ENCODE measurements around the gene PAMR1.

Gene PAMR1

GRCh38 chr11:35393098-35393497 lies 132.3 kb downstream of the PAMR1 start:
- Histone ChIP-seq H3K9me3 (replicated peaks in 1 of 11) (peaks cover 0 to 7% (median 5%) of the 10 kb centered on the region in 11 experiments; a peak in 6 of 22 replicates), H4K20me1 (no peaks in the 10 kb centered on the region), H3K27ac (no peak overlapping the region), H3K4me2 (peak overlapping the region in 8 of 11 experiments; percentile 22 to 63 (median 50); a peak in 15 of 22 replicates), H3K36me3 (no peaks in the 10 kb centered on the region), H3K27me3 (no peaks in the 10 kb centered on the region; a peak in 1 of 22 replicates), H3K4me1 (peaks cover 18 to 35% (median 27%) of the 10 kb centered on the region in 10 experiments), H3K4me3 (no peak overlapping the region), H3K9ac (peak overlapping the region in 2 of 11 experiments; percentile 3 to 12; a peak in 1 of 22 replicates)
- no peak for TF ChIP-seq Cebpa-rat (IDR thresholded peaks at IDR 0.05)

DNA sequence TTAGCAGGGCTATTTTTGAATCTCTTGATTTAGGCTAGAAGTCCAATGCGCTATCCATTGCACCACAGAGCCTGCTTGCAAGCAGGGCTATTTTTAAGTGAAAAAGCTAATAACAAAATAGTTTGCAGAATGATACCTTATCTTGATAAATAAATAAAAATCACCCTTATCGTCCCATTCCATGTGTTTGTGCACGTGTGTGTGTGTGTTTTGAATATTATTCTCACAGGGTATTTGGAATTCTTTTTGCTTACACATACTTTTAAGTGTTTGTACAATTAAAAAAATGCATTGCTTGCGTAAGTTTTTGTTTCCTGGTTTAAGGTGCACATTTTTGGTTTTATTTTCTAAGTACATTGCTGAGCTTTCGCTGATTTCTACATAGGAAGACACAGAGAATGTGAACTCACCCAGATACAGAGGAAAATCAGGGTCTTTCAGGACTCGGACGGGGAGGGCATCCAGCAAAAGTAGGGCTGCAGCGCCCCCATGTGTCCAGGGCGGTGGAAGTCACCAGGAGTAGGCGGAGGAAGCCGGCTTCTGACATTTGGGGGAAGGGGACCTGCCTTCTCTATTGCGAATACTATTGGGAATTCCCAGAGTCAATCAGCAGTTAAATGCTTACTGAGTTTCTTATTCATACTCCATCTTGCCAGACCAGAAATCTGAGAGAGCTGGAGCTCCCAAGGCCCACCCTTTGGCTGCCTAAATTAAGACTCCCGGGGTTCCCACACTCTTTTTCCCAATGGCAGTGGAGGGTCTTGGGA lies 133.3 kb downstream of the PAMR1 start:
- H3K4me1 ChIP-seq: peaks cover 18 to 35% (median 27%) of the 10 kb centered on the region in 10 experiments
- no peak for TF ChIP-seq Cebpa-rat (IDR thresholded peaks at IDR 0.05)
- H3K4me2 ChIP-seq: peak overlapping the region in 9 of 11 experiments; percentile 1 to 75 (median 51); a peak in 17 of 22 replicates
- no peak overlapping the region for H3K27ac ChIP-seq
- no peaks in the 10 kb centered on the region for H3K36me3 ChIP-seq
- H3K27me3 ChIP-seq: no peaks in the 10 kb centered on the region; a peak in 1 of 22 replicates
- H3K9me3 ChIP-seq (replicated peaks in 1 of 11): no peaks in the 10 kb centered on the region
- H3K9ac ChIP-seq: peak overlapping the region in 1 of 11 experiments; percentile 58; a peak in 1 of 22 replicates
- H4K20me1 ChIP-seq: no peaks in the 10 kb centered on the region
- peak overlapping the region in 1 of 10 experiments; percentile 30; a peak in 1 of 20 replicates for H3K4me3 ChIP-seq

DNA sequence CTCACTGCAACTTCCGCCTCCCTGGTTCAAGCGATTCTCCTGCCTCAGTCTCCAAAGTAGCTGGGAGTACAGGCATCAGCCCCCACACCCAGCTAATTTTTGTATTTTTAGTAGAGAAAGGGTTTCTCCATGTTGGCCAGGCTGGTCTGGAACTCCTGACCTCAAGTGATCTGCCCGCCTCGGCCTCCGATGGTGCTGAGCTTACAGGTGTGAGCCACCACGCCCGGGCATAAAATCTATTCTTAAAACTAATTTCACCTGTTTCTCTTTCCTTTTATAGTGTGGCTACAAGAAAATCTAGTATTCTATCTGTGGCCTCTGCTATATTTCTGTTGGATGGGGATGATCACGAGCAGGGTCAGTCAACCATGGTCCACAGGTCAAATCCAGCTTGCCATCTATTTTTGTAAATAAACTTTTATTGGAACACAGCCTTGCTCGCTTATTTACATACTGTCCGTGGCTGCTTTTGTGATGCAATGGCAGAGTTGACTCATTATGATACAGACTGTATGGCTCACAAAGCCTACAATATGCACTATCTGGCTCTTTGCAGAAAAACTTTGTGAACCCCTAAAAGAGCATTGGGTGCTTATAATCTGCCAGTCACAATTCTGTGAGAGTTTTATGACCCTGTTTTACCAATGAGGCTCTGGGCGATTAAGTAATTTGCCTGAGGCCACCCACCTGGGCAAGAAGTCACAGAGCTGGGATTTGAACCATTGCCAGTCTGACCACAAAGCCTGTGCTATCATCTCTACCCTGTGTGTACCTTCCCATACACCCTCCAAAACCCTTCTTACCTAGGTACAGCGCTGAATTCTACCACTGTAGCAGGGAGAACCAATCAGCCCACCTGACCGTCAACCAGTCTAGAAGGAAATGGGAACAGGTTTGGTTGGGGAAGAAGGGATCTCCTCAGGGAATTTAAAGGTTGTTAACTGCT lies 134.4 kb downstream of the PAMR1 start:
- Histone ChIP-seq H3K9me3 (replicated peaks in 1 of 11) (no peaks in the 10 kb centered on the region), H3K27me3 (no peaks in the 10 kb centered on the region; a peak in 1 of 22 replicates), H3K27ac (no peak overlapping the region), H3K4me3 (no peak overlapping the region), H3K9ac (no peak overlapping the region), H3K4me1 (peaks cover 18 to 35% (median 27%) of the 10 kb centered on the region in 10 experiments), H3K4me2 (peak overlapping the region; percentile 12 to 75 (median 36); a peak in 19 of 22 replicates), H3K36me3 (no peaks in the 10 kb centered on the region), H4K20me1 (no peaks in the 10 kb centered on the region)
- TF ChIP-seq Cebpa-rat (IDR thresholded peaks at IDR 0.05): no peak

- H3K4me1 ChIP-seq: peaks cover 18 to 35% (median 27%) of the 10 kb centered on the region in 10 experiments
- no peak overlapping the region for H3K27ac ChIP-seq
- no peak overlapping the region for H3K4me2 ChIP-seq
- H4K20me1 ChIP-seq: no peaks in the 10 kb centered on the region
- no peak for TF ChIP-seq Cebpa-rat (IDR thresholded peaks at IDR 0.05)
- H3K9ac ChIP-seq: no peak overlapping the region
- H3K27me3 ChIP-seq: no peaks in the 10 kb centered on the region; a peak in 1 of 22 replicates
- H3K36me3 ChIP-seq: no peaks in the 10 kb centered on the region
- no peak overlapping the region for H3K4me3 ChIP-seq
- no peaks in the 10 kb centered on the region for H3K9me3 ChIP-seq (replicated peaks in 1 of 11)
These were observed 135.4 kb downstream of the PAMR1 start for GRCh38 chr11:35389897-35390465.

DNA sequence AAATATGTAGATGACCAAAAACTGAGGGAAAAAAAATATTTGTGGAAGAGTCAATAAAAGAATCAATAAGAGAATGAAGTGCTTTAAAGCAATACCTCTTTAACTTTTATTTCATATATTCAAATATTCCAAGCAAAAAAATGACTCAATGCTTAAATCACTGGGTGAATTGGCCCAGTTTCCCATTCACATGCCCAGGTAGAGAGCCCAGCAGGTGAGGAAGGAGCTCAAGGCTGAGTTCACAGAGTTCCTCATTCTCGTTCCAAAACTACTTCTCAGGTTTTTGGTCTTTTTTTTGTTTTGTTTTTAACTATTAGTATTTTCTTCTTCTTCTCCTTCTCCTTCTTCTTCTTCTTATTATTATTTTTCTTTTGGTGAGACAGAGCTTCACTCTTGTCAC lies 136.3 kb downstream of the PAMR1 start:
- H3K4me1 ChIP-seq: peaks cover 18 to 33% (median 27%) of the 10 kb centered on the region in 10 experiments
- no peak overlapping the region for H3K9ac ChIP-seq
- H3K4me2 ChIP-seq: no peak overlapping the region
- no peaks in the 10 kb centered on the region for H3K9me3 ChIP-seq (replicated peaks in 1 of 11)
- no peaks in the 10 kb centered on the region; a peak in 1 of 22 replicates for H3K27me3 ChIP-seq
- H3K4me3 ChIP-seq: no peak overlapping the region
- H3K27ac ChIP-seq: no peak overlapping the region
- TF ChIP-seq Cebpa-rat (IDR thresholded peaks at IDR 0.05): no peak
- H4K20me1 ChIP-seq: no peaks in the 10 kb centered on the region
- H3K36me3 ChIP-seq: no peaks in the 10 kb centered on the region

GRCh38 chr11:35388061-35388460 lies 137.4 kb downstream of the PAMR1 start:
- Histone ChIP-seq H3K4me1 (peaks cover 15 to 22% (median 20%) of the 10 kb centered on the region in 10 experiments), H3K4me3 (no peak overlapping the region), H3K9ac (no peak overlapping the region), H3K4me2 (no peak overlapping the region), H3K27ac (no peak overlapping the region), H3K27me3 (no peaks in the 10 kb centered on the region; a peak in 1 of 22 replicates), H3K36me3 (no peaks in the 10 kb centered on the region), H3K9me3 (replicated peaks in 1 of 11) (no peaks in the 10 kb centered on the region), H4K20me1 (no peaks in the 10 kb centered on the region)
- TF ChIP-seq Cebpa-rat (IDR thresholded peaks at IDR 0.05): no peak

GRCh38 chr11:35387111-35387982 lies 138.1 kb downstream of the PAMR1 start:
- H3K27ac ChIP-seq: no peak overlapping the region
- no peak overlapping the region for H3K4me3 ChIP-seq
- no peak overlapping the region for H3K4me2 ChIP-seq
- H4K20me1 ChIP-seq: no peaks in the 10 kb centered on the region
- H3K36me3 ChIP-seq: no peaks in the 10 kb centered on the region
- H3K9me3 ChIP-seq (replicated peaks in 1 of 11): no peaks in the 10 kb centered on the region
- no peak overlapping the region for H3K9ac ChIP-seq
- peaks cover 9 to 18% (median 15%) of the 10 kb centered on the region in 10 experiments for H3K4me1 ChIP-seq
- H3K27me3 ChIP-seq: no peaks in the 10 kb centered on the region
- TF ChIP-seq Cebpa-rat (IDR thresholded peaks at IDR 0.05): no peak

DNA sequence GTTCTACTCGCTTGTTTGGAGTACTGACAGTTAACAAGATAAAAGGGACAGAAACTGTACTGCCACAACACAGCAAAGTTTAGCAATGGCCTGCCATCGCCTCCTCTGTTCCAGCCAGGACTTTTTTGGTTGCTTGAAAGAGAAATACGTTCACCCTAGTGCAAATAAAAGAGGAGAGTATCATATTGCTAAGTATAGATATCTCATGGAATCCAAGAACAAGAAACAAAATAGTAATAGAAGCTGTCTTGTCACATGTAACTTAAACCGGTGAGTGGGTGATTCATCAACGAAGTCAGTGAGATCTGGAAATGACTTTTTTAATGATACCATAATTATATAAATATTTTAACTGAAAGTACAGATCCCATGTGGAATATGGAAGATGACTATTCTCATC lies 141.5 kb downstream of the PAMR1 start:
- Histone ChIP-seq H3K9me3 (replicated peaks in 1 of 11) (no peaks in the 10 kb centered on the region), H3K9ac (no peak overlapping the region), H3K36me3 (no peaks in the 10 kb centered on the region), H3K4me2 (no peak overlapping the region), H3K27me3 (no peaks in the 10 kb centered on the region), H3K27ac (no peak overlapping the region), H3K4me1 (no peaks in the 10 kb centered on the region; a peak in 1 of 20 replicates), H3K4me3 (no peak overlapping the region), H4K20me1 (no peaks in the 10 kb centered on the region)
- TF ChIP-seq Cebpa-rat (IDR thresholded peaks at IDR 0.05): no peak
